ENCODE measurements around the gene VWF. TPM values are rescaled to one million over a fixed set of nuclear protein-coding genes. Genes with fewer than 3 reads are reported as not detected.

VWF gene
- total and polyA plus RNA-seq, 2 of the 4 experiments (the other 2 are of a cell fraction): under 0.01 to 0.09 TPM

- H4K91ac ChIP-seq (ENCODE audit: insufficient read depth, low read depth, low read length): no peak overlapping the region
These were observed 203.2 kb downstream of the VWF start for GRCh38 chr12:5921027-5921909.

More at GRCh38 chr12:5921027-5921909, 203.2 kb downstream of the VWF start:
- TF ChIP-seq MAZ (IDR thresholded peaks at IDR 0.05; ENCODE audit: borderline replicate concordance, low read depth, low read length) (no peak), RFX5 (IDR thresholded peaks at IDR 0.05; ENCODE audit: low read depth, low read length) (no peak), RCOR1 (IDR thresholded peaks at IDR 0.05; ENCODE audit: insufficient replicate concordance, low read length) (no peak), NFE2L2 (IDR thresholded peaks at IDR 0.05; ENCODE audit: low read depth, low read length) (no peak), CEBPB (IDR thresholded peaks at IDR 0.05; ENCODE audit: low read depth, low read length) (no peak), USF2 (IDR thresholded peaks at IDR 0.05; ENCODE audit: low read depth, low read length) (no peak), RAD21 (IDR thresholded peaks at IDR 0.05; ENCODE audit: low read length) (no peak), CHD1 (IDR thresholded peaks at IDR 0.05; ENCODE audit: low read depth, low read length) (no peak), SMC3 (IDR thresholded peaks at IDR 0.05; ENCODE audit: low read depth, low read length) (no peak), CTCF (conservative IDR thresholded peaks at IDR 0.05; ENCODE audit: low read depth, low read length) (no peak), MXI1 (IDR thresholded peaks at IDR 0.05; ENCODE audit: borderline replicate concordance, low read depth, low read length) (no peak), MAFK (IDR thresholded peaks at IDR 0.05; ENCODE audit: low read depth, low read length) (no peak), ELK1 (IDR thresholded peaks at IDR 0.05; ENCODE audit: borderline replicate concordance, low read depth, low read length) (no peak), BHLHE40 (IDR thresholded peaks at IDR 0.05; ENCODE audit: low read depth, low read length) (no peak), FOS (IDR thresholded peaks at IDR 0.05; ENCODE audit: low read depth, low read length) (no peak)
- 79% methylated on average over 16 of the region's 25 CpGs; no CpG with 5 or more reads in 1 of the 2 experiments for WGBS, 2 experiments (ENCODE audit: extremely low coverage in 2 of 2, insufficient read length in 1 of 2)
- H3K79me1 ChIP-seq (ENCODE audit: low read depth in 1 of 2, low read length in 2 of 2): no peaks in the 10 kb centered on the region
- H2AFZ ChIP-seq (replicated peaks; ENCODE audit: low read length, poor library complexity): peak overlapping the region; percentile 67
- H3K9me1 ChIP-seq (ENCODE audit: insufficient read depth, low read length): no peaks in the 10 kb centered on the region
- no peak overlapping the region for H3K9ac ChIP-seq (ENCODE audit: low read depth, low read length)
- H4K8ac ChIP-seq (ENCODE audit: low read depth in 2 of 2, low read length in 2 of 2): no peak overlapping the region
- H3K23ac ChIP-seq (ENCODE audit: low read depth, low read length): no peak overlapping the region
- peaks cover 11% of the 10 kb centered on the region for H3K27me3 ChIP-seq (ENCODE audit: control insufficient read depth, insufficient read depth, low read length)
- no peak overlapping the region for H3K56ac ChIP-seq (ENCODE audit: extremely low read depth, insufficient read depth, low read length)
- H3K36me3 ChIP-seq (ENCODE audit: control insufficient read depth, insufficient read depth, low read length): no peaks in the 10 kb centered on the region
- CTCF ChIA-PET: no interaction called here
- H2BK20ac ChIP-seq (ENCODE audit: low read depth, low read length): no peak overlapping the region
- H2BK120ac ChIP-seq (ENCODE audit: low read depth, low read length): no peak overlapping the region
- H3K18ac ChIP-seq (ENCODE audit: low read depth, low read length): no peak overlapping the region
- POLR2A ChIA-PET (ENCODE audit: unreplicated experiment): no interaction called here
- no peak overlapping the region for H3K4me2 ChIP-seq (ENCODE audit: low read depth, low read length)
- H3K27ac ChIP-seq (ENCODE audit: insufficient read depth, low read length): no peak overlapping the region
- H3K4ac ChIP-seq (ENCODE audit: low read depth, low read length): no peak overlapping the region
- no peak overlapping the region for H2BK5ac ChIP-seq (ENCODE audit: low read depth, low read length, poor library complexity, severe bottlenecking)
- H2AK5ac ChIP-seq (ENCODE audit: low read depth, low read length): no peak overlapping the region
- dilution Hi-C loops (cut with HindIII; ENCODE audit: low sequenced_read_pairs, unreplicated experiment) (no loop called here), intact Hi-C loops (cut with micrococcal nuclease) (no loop called here), in situ Hi-C loops (cut with MboI; ENCODE audit: low sequenced_read_pairs) (no loop called here)
- BruUV-seq (replicated peaks): no TSS peak
- H3K14ac ChIP-seq (replicated peaks; ENCODE audit: low read depth, low read length): no peak overlapping the region
- DNase-seq (no peak), ATAC-seq (ENCODE audit: low read depth) (no peak)
- no peak overlapping the region for H4K5ac ChIP-seq (ENCODE audit: low read depth, low read length)
- H2AK9ac ChIP-seq (replicated peaks; ENCODE audit: low read depth, low read length, poor library complexity): no peak overlapping the region
- no peak overlapping the region for H3K4me3 ChIP-seq (ENCODE audit: insufficient read depth, low read depth, low read length)
- H4K20me1 ChIP-seq (ENCODE audit: insufficient read depth, low read length): no peaks in the 10 kb centered on the region
- no peak overlapping the region for H2BK15ac ChIP-seq (ENCODE audit: low read depth, low read length)
- no peaks in the 10 kb centered on the region for H3K9me3 ChIP-seq (ENCODE audit: control insufficient read depth, insufficient read depth, low read length)
- no peaks in the 10 kb centered on the region for H3K4me1 ChIP-seq (ENCODE audit: control insufficient read depth, insufficient read depth, low read length)

All from IMR-90 (cell line).